GM06990 (cell line): ENCODE results near the gene DMBX1.
A peak's percentile ranks its signal among the peaks of the same experiment; 100 is the strongest.

Experiments
- DNase-seq: peaks from one replicate; pipeline ENCODE4 v3.0.0-alpha.2; 2011; ENCODE audit not compliant: insufficient read length; ENCODE audit errors: extremely low read depth
- H3K27me3 ChIP-seq: replicated peaks from 2 replicates; pipeline ENCODE4 v1.6.0; 2011; ENCODE audit warnings: low read length; ENCODE audit not compliant: control insufficient read depth, insufficient read depth
- H3K36me3 ChIP-seq: 2 replicates; pipeline ENCODE4 v1.5.1; 2011; ENCODE audit warnings: low read length; ENCODE audit not compliant: control insufficient read depth, insufficient read depth
- H3K4me3 ChIP-seq: replicated peaks from 2 replicates; pipeline ENCODE4 v1.5.1; 2011; ENCODE audit warnings: low read depth, mild to moderate bottlenecking, control low read depth, low read length
- TF ChIP-seq, protein P1 (sequence below): IDR thresholded peaks from 2 replicates; pipeline ENCODE4 v1.5.1; 2011; ENCODE audit warnings: low read length, control low read depth, mild to moderate bottlenecking, inconsistent platforms; ENCODE audit not compliant: insufficient read depth, poor library complexity, severe bottlenecking

The DMBX1 gene

GRCh38 chr1:46446646-46447498 is 42.8 kb upstream of the DMBX1 start:
- TF ChIP-seq, protein P1, sequence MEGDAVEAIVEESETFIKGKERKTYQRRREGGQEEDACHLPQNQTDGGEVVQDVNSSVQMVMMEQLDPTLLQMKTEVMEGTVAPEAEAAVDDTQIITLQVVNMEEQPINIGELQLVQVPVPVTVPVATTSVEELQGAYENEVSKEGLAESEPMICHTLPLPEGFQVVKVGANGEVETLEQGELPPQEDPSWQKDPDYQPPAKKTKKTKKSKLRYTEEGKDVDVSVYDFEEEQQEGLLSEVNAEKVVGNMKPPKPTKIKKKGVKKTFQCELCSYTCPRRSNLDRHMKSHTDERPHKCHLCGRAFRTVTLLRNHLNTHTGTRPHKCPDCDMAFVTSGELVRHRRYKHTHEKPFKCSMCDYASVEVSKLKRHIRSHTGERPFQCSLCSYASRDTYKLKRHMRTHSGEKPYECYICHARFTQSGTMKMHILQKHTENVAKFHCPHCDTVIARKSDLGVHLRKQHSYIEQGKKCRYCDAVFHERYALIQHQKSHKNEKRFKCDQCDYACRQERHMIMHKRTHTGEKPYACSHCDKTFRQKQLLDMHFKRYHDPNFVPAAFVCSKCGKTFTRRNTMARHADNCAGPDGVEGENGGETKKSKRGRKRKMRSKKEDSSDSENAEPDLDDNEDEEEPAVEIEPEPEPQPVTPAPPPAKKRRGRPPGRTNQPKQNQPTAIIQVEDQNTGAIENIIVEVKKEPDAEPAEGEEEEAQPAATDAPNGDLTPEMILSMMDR = peak; percentile 93
- Histone ChIP-seq H3K4me3 (no peak overlapping the region), H3K36me3 (no peaks in the 10 kb centered on the region), H3K27me3 (peaks cover 7% of the 10 kb centered on the region)
- DNase-seq = no peak

DNA sequence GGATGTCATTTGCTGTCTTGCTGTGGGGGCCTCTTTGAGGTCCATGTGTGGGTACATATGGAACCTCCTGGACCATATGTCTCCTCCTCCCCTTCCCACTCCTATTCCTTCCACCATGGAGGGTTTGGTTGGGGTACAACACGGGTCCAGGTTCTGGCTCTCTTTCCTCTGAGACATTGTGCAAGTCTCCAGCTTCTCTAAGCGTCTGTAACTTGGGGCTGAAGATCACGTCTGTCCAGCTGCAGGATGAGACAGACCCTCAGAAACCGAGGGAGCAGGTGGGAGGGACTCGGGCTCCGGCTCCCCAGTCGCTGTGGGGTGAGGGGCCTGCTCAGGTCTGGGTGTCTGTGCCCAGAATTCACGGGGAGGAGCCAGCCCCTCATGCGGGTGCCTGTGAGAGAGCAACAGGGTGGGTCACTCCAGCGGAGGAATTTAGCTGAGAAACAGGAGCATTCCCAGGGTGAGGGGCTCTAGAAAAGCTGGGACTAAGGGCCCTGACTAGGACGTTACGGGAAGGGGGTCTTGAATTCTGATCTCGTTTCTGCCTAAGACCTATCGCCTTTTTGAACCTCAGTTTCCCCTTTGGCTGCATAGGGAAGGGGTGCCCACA is 42.0 kb upstream of the DMBX1 start:
- H3K27me3 ChIP-seq = peaks cover 7% of the 10 kb centered on the region
- H3K4me3 ChIP-seq = no peak overlapping the region
- TF ChIP-seq, protein P1 = no peak
- H3K36me3 ChIP-seq = no peaks in the 10 kb centered on the region
- no peak for DNase-seq

DNA sequence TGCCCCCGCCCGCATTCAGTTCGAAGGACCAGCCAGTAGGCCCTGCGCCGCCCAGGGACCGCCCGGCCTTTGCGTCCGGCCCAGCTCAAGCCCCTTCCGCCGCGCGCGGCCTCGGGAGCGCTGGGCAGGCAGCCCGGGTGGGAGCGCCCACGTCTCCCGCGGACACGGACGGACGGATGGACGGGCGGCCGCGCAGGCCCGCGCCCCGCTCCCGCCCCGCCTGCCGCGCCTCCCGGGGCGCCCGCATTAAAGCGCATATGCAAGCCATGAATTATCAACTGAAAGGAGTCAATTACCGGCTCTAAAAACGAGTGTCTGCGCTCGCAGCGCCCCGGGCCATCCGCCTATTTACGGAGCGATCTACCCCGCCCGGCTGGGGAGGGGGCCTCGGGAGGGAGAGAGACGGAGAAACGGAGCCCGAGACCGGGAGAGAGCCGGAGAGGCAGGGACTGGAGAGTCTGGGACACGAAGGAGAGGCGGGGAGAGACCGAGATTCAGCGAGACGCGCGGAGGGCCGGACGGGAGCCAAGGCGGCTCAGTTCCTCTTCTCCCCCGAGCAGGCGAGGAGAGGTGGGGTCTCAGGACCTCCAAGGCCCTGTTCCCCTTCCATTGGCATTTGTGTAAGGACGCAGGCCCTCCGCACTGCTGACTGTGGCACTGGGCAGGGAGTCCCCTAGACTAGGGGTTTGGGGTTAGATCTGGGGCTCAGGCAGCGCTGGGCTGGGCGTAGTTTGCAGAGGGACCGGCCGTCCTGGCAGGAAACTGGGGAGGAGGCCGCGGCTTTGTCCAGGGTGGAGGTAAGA is 41.3 kb upstream of the DMBX1 start:
- TF ChIP-seq, protein P1 = no peak
- no peak overlapping the region for H3K4me3 ChIP-seq
- H3K27me3 ChIP-seq = peaks cover 7% of the 10 kb centered on the region
- no peaks in the 10 kb centered on the region for H3K36me3 ChIP-seq
- DNase-seq = no peak

DNA sequence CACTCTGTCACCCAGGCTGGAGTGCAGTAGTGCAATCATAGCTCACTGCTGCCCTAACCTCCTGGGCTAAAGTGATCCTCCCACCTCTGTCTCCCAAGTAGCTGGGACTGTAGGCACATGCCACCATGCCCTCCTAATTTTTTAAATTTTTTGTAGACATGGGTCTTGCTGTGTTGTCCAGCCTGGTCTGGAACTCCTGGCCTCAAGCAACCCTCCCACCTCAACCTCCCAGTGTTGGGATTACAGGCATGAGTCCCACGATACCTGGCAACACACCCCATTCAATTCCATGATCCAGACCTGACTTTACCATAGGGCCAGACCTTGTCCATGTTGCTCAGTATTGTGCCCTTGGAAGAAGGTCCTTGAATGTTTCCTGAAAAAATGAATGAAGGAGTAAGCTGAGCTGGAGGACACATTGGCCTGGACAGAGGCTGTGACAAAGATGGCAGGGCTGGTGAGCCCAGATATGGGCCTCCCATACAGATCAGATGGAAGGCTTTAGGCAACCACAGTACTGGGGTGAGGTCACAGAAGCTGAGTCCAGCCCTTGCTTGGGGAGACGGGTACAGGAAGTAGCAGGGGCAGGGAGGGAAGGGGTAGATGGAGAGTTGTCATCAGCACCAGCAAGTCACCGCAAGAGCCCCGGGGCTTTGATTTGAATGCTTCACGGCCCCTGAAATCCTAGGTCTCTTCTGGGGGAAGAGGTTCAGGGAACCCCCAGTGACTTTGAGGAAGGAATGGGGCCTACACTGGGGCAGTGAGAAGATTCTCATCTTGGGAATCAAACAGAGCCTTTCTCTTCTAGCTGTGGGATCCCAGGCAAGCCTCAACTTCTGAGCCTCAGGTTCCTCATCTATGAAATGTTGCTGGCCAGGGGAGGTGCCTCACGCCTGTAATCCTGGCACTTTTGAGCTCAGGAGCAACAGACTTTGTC is 40.1 kb upstream of the DMBX1 start:
- TF ChIP-seq, protein P1 = no peak
- no peak for DNase-seq
- Histone ChIP-seq H3K4me3 (no peak overlapping the region), H3K36me3 (no peaks in the 10 kb centered on the region), H3K27me3 (peaks cover 7% of the 10 kb centered on the region)

DNA sequence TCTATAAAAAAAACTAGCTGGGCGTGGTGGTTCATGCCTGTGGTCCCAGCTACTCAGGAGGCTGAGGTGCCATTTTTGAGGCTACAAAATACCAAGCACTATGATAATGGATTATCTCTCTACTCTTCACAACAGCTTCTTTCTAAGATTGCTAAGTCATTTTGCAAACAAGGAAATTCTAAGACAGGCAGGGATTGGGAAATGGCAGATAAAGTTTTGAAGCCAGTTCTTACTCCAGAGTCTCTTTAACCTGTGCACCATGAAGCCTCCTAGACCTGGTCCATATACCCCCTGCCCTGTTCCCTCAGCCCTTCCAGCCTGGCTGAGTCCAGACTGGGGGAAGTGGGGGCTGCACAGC is 39.5 kb upstream of the DMBX1 start:
- H3K36me3 ChIP-seq = no peaks in the 10 kb centered on the region
- TF ChIP-seq, protein P1 = no peak
- peaks cover 5% of the 10 kb centered on the region for H3K27me3 ChIP-seq

More for the DNA sequence above, 39.5 kb upstream of the DMBX1 start:
- no peak for DNase-seq
- no peak overlapping the region for H3K4me3 ChIP-seq
